GM21360 (cell line): ENCODE data around the gene CD84.
"Not testable (repeated sequence)": the region's sequence is repeated elsewhere in the genome, so short reads cannot be mapped to it uniquely, and the experiment has no call there.

ENCODE experiments used
- ATAC-seq: cut with Tn5 transposase; IDR thresholded peaks from one replicate; pipeline ENCODE4 v1.9.1; 2021; ENCODE audit warnings: mild to moderate bottlenecking, moderate library complexity; ENCODE audit not compliant: unreplicated experiment

The CD84 gene

GRCh38 chr1:160579216-160579701 is at the start of gene CD84:
Gene CD84 (minus strand): TSS chr1:160579496. CDS start chr1:160579437, 59 bp downstream.
- ATAC-seq, result no peak

DNA sequence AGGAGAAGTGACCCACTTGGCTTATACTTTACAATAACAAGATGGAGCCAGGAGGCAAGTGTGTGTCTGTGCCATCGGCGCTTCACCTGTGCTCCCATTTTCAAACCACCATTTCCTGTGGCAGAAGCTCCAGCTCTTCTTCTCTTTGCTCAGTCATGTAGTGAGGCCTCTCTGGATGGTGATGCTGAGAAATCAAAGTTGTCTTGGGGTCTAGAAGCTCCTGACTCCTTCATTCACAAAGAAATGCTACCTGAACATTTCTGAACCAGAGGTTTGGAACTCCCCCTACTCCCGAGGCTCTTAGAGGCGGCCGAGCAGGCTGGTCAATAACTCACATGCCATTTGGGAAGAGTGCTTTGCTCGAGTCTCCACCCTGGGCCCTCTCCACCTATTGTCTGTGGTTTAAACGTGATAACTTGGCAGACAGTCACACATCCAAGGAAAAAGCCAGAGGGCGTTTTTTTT is 49.5 kb upstream of the CD84 start:
- ATAC-seq, result no peak

- ATAC-seq, result not testable (repeated sequence)
Observed at GRCh38 chr1:160627677-160628289, 48.5 kb upstream of the CD84 start.

GRCh38 chr1:160626509-160627342 is 47.4 kb upstream of the CD84 start:
- ATAC-seq, result no peak

DNA sequence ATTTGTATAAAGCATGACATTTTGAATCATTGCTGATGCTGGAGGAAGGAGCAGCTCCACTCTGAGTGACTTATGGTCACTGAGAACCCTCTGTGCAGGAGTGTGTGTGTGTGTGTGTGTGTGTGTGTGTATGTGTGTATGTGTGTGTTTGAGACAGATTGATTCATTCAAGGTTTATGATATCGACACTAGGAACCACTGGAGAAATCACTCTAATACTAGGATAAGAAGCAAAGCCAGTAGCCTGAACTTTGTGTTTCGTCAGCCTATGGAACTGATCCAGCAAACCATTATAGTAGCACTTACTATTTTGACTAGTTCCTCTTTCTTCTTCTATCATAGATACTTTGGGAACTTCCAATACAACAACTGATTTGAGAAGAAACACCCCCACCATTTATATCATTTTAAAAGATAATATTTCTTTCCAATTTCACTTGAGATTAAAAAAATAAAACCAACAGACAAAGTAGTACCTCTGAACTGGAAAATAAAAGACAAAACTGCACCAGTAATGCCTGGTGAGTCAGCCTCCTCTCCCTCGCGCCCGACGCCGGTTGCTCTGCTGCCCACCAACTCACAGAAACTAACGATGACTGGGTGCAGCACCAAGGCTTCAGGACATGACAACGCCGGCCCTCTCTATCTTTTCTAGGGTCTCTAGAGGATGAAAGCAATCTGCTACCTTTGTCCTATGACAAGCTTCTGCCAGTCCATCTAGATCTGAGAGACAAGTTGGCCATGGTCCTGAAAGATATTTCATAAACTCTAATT is 46.6 kb upstream of the CD84 start:
- ATAC-seq, result no peak

DNA sequence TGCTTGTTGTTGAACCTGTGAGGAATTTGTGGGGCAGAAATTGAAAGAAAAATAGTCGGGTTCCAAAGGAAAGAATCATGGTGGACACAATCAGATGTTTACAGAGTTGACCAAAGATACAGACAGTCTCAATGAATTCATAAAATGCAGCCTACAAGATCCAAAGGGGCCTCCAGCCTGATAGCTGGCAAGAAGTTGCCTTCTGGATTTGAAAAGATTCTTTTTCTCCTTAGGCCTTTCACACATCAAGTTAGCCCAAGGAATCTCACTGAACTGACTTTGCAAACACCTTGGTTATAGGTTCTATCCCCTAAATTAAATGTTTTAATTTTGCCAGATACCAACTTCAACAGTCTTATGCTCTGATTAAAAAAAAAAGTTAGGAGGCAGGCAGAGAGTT is 46.0 kb upstream of the CD84 start:
- ATAC-seq, result no peak

DNA sequence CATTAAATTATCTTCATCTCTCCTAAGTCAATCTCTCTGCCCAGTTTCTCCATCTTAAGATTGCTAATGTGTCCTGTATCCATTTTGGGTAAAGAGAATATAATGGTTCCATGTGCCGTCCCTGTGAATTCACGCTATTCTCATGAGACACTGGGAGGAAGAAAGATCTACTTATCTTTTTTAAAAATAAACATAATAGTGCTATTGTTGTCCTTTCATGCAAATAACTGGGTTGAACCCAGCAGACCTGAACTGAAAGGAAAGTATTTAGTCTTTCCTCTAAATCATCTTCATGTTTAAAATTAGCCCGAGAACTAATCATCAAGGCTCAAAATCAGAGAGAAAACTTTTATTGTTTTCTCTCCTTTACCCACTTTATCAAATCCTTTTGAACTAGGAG is 45.2 kb upstream of the CD84 start:
- ATAC-seq, result no peak

DNA sequence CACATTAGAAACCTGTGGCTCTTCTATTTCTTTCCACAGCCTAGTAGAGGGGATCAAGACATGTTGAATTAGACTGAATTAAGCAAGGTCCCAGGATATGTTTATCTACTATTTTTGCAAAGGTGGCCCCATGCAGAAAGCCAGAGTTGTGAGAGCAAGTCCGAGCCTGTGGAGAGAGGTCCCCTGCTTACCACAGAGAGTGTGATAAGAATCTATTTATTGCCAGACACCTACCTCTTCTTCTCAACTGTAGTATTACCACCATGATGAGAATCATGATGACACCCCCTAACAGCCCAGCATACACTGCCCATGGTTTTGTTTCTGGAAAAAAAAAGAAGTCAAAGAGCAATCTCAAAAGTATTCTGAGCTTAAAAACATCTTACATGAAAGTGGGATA is 44.6 kb upstream of the CD84 start:
- ATAC-seq, result no peak

DNA sequence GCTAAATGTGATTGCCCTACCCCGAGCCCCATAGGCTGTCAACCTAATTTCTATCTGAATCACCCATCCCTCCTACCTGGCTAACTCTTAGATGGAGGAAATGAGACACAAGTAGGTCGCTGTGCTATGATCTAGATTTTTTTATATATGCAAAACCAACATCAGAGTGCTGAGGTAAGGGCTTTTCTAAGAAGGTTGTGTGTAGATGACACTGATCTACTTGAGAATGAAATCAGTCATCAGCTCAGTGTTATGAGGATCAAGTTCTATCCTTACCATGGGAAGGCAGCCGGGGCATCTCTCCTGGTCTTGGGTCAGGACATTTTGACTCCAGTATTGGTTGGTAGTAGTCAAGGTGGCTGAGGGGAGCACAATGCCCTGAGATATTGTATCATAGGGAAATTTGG is 43.9 kb upstream of the CD84 start:
- ATAC-seq, result no peak

GRCh38 chr1:160622501-160623226 is 43.4 kb upstream of the CD84 start:
- ATAC-seq, result no peak

DNA sequence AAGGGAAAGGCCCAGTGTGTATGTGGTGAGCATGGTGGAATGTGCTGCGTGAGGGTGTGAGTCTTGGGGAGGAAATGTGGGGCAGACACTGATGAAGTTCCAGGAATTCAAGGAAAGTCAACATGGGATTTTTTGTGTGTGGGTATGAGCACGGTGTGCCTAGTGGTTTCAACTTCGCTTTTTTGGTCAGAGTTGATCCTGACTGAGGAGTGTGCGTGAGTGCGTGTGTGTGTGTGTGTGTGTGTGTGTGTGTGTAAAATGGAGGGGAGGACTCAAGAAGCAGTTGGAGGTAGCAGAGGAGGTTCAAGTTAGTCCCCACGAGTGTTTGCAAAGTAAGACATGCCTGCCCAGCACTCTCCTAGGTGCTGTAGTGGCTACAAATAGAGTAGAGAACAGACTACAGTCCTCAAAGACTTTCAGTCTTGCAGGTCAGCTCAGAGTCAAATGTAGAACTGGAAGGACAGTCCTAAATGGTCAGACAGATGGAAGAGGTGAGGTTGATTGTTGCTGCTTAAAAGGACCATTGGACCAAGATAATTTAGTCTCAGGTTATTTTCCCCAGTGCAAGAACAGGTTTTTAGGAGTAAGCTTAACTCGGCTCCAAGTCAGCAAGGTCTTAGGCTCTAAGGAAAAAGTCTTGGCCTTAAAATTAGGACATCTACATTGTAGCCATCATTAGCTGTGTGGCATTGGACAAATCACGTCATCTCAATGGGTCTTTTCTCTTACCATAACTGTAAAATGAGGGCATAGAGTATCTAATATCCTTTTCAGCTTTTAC is 42.5 kb upstream of the CD84 start:
- ATAC-seq, result no peak

DNA sequence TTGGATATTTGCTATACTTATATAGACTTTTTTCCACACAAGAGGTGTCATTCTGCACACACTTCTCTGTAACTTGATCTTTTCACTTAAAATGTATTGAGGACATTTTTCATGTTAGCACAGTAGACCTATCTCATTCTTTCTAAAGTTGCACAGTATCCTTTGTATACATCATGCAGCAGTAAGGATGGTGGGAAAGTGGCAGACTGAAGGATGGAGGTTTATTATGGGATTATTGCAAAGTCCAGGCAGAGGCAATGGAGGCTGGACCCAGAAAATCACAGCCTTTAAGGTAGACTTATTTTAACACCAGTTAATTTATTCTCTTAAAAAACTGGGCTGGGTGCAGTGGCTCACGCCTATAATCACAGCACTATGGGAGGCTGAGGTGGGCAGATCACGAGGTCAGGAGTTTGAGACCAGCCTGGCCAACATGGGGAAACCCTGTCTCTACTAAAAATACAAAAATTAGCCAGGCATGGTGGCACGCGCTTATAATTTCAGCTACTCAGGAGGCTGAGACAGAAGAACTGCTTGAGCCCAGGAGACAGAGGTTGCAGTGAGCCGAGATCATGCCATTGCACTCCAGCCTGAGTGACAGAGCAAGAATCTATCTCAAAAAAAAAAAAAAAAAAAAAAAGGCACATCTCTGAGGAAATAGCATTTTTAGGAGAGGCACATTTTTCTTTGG is 41.8 kb upstream of the CD84 start:
- no peak for ATAC-seq

GRCh38 chr1:160619742-160620277 is 40.5 kb upstream of the CD84 start:
- no peak for ATAC-seq

- no peak for ATAC-seq
Observed at GRCh38 chr1:160618763-160619274, 39.5 kb upstream of the CD84 start.

DNA sequence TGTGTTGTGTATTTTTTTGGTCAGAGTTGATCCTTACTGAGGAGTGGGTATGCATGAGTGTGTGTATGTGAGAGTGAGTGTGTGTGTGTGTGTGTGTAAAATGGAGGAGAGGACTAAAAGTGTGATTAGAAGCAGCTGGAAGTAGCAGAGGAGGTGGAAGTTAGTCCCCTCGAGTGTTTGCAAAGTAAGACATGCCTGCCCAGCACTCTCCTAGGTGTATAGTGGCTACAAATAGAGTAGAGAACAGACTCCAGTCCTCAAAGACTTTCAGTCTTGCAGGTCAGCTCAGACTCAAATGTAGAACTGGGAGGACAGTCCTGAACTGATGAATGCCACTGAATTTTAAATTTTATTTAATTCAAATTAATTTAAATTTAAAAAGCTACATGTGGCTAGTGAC is 39.0 kb upstream of the CD84 start:
- no peak for ATAC-seq

DNA sequence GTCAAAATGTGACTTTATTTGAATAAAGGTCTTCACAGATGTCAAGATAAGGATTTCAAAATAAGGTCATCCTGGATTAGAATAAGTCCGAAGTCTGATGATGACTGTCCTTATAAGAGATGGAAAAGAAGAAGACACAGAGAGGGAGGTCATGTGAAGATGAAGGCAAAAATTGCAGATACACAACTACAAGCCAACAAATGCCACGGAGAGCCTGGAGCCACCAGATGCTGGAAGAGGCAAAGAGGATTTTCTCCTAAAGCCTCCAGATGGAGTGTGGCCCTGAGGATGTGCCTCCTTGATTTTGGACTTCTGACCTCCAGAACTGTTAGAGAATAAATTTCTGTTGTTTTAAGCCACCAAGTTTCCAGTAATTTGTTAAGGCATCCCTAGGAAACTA is 36.4 kb upstream of the CD84 start:
- ATAC-seq, result no peak

GRCh38 chr1:160614410-160614809 is 35.1 kb upstream of the CD84 start:
- ATAC-seq, result no peak

DNA sequence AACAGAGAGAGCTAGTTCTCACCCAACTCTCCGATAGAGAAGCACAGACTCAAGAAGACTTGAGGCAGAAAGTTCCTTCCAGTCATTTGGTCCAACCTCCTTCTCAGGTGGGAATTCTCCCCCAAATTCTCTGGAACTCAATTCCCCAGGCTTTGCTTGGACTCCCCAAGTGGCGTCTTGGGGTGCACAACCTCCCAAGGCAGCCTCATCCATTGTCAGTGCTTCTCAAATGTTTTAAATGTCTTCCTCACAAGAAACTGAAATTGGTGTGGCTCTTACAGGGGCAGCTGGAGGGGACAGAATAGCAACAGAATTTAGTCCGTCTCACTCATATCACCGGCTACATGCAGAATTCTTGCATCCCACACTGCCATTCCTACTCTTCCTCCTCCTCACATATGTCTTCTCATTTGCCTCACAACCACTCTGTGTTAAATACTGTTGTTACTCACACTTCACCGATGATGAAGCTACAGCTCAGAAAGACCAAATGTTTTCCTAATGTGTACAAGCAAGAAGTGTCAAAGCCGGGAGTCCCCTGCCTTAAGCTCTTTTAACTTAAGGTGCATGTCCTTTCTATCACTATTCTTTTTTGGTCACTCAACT is 33.4 kb upstream of the CD84 start:
- ATAC-seq, result no peak
